ENCODE results near the gene FUT3. TPM values are rescaled to one million over a fixed set of nuclear protein-coding genes. Genes with fewer than 3 reads are reported as not detected.

FUT3 gene
- polyA plus RNA-seq, 1 donor from 2014 or later = 0.64 TPM

DNA sequence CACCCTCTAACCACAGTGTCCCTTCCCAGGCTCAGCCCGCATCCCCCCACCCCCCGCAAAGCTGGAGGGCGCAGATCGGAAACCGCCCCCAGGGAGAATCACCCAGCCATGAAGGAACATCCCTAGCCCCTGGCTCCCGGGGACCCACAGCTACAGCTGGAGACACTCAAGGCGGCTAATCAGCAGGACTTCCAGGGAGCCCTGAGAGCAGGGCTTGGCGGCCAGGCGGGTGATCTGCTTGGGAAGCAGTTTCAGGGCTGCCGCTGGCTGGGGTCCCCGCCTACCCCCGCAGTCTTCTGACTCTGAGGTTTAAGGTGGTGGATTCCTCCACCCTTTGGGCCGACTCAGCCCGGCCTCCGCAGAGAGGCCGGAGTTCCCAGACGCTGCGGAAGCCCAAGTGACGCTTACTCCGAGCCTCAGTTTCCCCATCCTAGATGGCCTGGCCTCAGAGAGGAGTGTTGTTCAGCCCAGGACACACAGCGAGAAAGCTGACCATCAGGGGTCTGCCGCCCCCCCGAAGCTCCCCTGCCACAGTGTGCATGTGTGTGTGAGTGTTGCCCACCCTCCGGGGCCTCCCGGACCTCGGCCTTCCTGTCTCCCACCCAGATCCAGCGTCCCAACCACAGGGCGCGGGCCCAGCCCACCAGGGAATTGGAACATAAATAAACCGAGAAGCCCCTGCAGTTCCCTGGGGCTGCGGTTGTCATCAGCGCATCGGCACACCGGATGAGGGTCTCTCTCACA lies 21.5 kb downstream of the FUT3 start:
- Histone ChIP-seq H3K79me2 (replicated peaks; ENCODE audit: insufficient read depth, low read length) (no peaks in the 10 kb centered on the region), H3K9me3 (ENCODE audit: low read length) (no peaks in the 10 kb centered on the region), H3K9me2 (ENCODE audit: insufficient read depth, low read length) (no peaks in the 10 kb centered on the region), H4K20me1 (ENCODE audit: insufficient read depth) (no peaks in the 10 kb centered on the region), H3K36me3 (ENCODE audit: insufficient read depth, low read length) (no peaks in the 10 kb centered on the region), H3K4me3 (ENCODE audit: low read length) (no peak overlapping the region), H3K9ac (ENCODE audit: low read length) (no peak overlapping the region), H3K4me2 (ENCODE audit: low read length) (no peak overlapping the region), H2AFZ (ENCODE audit: low read depth, low read length) (no peak overlapping the region), H3K27ac (ENCODE audit: low read length) (no peak overlapping the region), H3F3A (ENCODE audit: insufficient read depth, low read length, poor library complexity, severe bottlenecking) (no peaks in the 10 kb centered on the region), H3K27me3 (ENCODE audit: insufficient read depth, low read depth, low read length) (no peaks in the 10 kb centered on the region)
- TF ChIP-seq TAF1 (IDR thresholded peaks at IDR 0.05; ENCODE audit: low read depth) (no peak), EP300 (conservative IDR thresholded peaks at IDR 0.05; ENCODE audit: poor library complexity, severe bottlenecking) (no peak), POLR2AphosphoS5 (IDR thresholded peaks at IDR 0.05) (no peak), MXI1 (conservative IDR thresholded peaks at IDR 0.05; ENCODE audit: poor library complexity, severe bottlenecking) (no peak), SMC3 (conservative IDR thresholded peaks at IDR 0.05; ENCODE audit: poor library complexity) (no peak)
- TF ChIP-seq, protein P1, sequence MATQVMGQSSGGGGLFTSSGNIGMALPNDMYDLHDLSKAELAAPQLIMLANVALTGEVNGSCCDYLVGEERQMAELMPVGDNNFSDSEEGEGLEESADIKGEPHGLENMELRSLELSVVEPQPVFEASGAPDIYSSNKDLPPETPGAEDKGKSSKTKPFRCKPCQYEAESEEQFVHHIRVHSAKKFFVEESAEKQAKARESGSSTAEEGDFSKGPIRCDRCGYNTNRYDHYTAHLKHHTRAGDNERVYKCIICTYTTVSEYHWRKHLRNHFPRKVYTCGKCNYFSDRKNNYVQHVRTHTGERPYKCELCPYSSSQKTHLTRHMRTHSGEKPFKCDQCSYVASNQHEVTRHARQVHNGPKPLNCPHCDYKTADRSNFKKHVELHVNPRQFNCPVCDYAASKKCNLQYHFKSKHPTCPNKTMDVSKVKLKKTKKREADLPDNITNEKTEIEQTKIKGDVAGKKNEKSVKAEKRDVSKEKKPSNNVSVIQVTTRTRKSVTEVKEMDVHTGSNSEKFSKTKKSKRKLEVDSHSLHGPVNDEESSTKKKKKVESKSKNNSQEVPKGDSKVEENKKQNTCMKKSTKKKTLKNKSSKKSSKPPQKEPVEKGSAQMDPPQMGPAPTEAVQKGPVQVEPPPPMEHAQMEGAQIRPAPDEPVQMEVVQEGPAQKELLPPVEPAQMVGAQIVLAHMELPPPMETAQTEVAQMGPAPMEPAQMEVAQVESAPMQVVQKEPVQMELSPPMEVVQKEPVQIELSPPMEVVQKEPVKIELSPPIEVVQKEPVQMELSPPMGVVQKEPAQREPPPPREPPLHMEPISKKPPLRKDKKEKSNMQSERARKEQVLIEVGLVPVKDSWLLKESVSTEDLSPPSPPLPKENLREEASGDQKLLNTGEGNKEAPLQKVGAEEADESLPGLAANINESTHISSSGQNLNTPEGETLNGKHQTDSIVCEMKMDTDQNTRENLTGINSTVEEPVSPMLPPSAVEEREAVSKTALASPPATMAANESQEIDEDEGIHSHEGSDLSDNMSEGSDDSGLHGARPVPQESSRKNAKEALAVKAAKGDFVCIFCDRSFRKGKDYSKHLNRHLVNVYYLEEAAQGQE (IDR thresholded peaks at IDR 0.05; ENCODE audit: borderline replicate concordance) = no peak
- TF ChIP-seq, protein P2, sequence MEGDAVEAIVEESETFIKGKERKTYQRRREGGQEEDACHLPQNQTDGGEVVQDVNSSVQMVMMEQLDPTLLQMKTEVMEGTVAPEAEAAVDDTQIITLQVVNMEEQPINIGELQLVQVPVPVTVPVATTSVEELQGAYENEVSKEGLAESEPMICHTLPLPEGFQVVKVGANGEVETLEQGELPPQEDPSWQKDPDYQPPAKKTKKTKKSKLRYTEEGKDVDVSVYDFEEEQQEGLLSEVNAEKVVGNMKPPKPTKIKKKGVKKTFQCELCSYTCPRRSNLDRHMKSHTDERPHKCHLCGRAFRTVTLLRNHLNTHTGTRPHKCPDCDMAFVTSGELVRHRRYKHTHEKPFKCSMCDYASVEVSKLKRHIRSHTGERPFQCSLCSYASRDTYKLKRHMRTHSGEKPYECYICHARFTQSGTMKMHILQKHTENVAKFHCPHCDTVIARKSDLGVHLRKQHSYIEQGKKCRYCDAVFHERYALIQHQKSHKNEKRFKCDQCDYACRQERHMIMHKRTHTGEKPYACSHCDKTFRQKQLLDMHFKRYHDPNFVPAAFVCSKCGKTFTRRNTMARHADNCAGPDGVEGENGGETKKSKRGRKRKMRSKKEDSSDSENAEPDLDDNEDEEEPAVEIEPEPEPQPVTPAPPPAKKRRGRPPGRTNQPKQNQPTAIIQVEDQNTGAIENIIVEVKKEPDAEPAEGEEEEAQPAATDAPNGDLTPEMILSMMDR (IDR thresholded peaks at IDR 0.05; ENCODE audit: poor library complexity, severe bottlenecking) = no peak

DNA sequence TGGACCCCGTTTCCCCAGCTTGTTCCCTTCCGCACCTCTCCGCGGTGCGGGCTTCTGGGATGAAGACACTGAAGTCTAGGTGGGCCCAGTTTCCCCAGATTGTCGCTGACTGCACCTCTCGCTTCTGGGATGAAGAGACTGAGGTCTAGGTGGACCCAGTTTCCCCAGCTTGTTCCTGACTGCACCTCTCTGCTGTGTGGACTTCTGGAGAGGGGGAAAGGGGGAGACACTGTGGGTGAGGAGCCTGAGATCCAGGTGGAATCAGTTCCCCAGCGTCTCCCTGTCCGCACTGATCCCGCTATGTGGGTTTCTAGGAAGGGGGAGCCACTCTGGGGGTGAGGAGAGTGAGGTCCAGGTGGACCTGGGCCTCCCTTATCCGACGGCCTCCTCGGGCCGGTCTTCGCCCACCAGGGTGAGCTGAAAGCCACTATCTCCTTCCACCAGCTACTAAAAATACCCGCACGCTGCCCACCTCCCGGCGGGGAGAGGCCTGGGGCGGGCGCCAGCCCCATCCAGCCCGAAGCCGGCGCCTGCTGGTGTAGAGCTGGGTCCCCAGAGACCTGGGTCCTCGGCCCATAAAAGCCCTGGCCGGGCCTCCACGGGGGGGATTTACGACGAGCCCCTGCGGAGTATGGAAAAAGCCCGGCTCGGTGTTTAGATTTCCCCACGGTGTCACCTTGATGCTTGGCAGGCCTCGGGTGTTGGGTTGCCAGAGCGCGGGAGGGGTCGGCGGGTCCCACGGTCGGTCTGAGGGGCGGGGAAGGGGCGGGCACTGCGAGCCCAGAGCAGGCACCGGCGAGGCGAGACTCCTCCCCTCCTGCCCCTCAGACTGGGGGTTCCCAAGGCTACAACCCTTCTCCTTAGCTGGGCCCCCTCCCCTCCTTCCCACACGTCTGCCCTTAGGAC lies 22.3 kb downstream of the FUT3 start:
- H3K36me3 ChIP-seq (ENCODE audit: insufficient read depth, low read length) = no peaks in the 10 kb centered on the region
- no peaks in the 10 kb centered on the region for H3K9me3 ChIP-seq (ENCODE audit: low read length)
- TF ChIP-seq EP300 (conservative IDR thresholded peaks at IDR 0.05; ENCODE audit: poor library complexity, severe bottlenecking) = no peak
- TF ChIP-seq SMC3 (conservative IDR thresholded peaks at IDR 0.05; ENCODE audit: poor library complexity) = no peak
- TF ChIP-seq, protein P1 (IDR thresholded peaks at IDR 0.05; ENCODE audit: borderline replicate concordance) = no peak
- no peak for TF ChIP-seq TAF1 (IDR thresholded peaks at IDR 0.05; ENCODE audit: low read depth)
- no peak for TF ChIP-seq MXI1 (conservative IDR thresholded peaks at IDR 0.05; ENCODE audit: poor library complexity, severe bottlenecking)
- no peak for TF ChIP-seq POLR2AphosphoS5 (IDR thresholded peaks at IDR 0.05)
- TF ChIP-seq, protein P2 (IDR thresholded peaks at IDR 0.05; ENCODE audit: poor library complexity, severe bottlenecking) = no peak
- no peak for TF ChIP-seq RAD21 (conservative IDR thresholded peaks at IDR 0.05)
- no peak for TF ChIP-seq EZH2 (IDR thresholded peaks at IDR 0.05; ENCODE audit: borderline replicate concordance, insufficient read depth, low read length, poor library complexity, severe bottlenecking)
- no peaks in the 10 kb centered on the region for H3K9me2 ChIP-seq (ENCODE audit: insufficient read depth, low read length)
- no peaks in the 10 kb centered on the region for H3K27me3 ChIP-seq (ENCODE audit: insufficient read depth, low read depth, low read length)
- H2AFZ ChIP-seq (ENCODE audit: low read depth, low read length) = peak overlapping the region; percentile 85
- no peaks in the 10 kb centered on the region for H3K79me2 ChIP-seq (replicated peaks; ENCODE audit: insufficient read depth, low read length)
- H3F3A ChIP-seq (ENCODE audit: insufficient read depth, low read length, poor library complexity, severe bottlenecking) = no peaks in the 10 kb centered on the region
- peak overlapping the region; percentile 70 for H3K4me3 ChIP-seq (ENCODE audit: low read length)
- H3K9ac ChIP-seq (ENCODE audit: low read length) = peak overlapping the region; percentile 69
- H3K4me2 ChIP-seq (ENCODE audit: low read length) = peak overlapping the region; percentile 59
- H3K27ac ChIP-seq (ENCODE audit: low read length) = peak overlapping the region; percentile 70
- no peaks in the 10 kb centered on the region for H4K20me1 ChIP-seq (ENCODE audit: insufficient read depth)

Data from neural cell (in vitro differentiated cells).